HG03469 (cell line): Measurements from ENCODE around the gene ATP11B.
A peak's percentile ranks its signal among the peaks of the same experiment; 100 is the strongest.

Experiments used
- ATAC-seq: cut with Tn5 transposase; IDR thresholded peaks from one replicate; pipeline ENCODE4 v1.9.1; 2021; ENCODE audit warnings: mild to moderate bottlenecking, moderate library complexity, moderate number of reproducible peaks; ENCODE audit not compliant: unreplicated experiment

ATP11B gene

GRCh38 chr3:182792901-182793662 is at the start of gene ATP11B:
Gene ATP11B, plus strand, starts transcription at chr3:182793504. Its CDS starts 256 bp downstream, at chr3:182793760.
- peak; percentile 47 for ATAC-seq

GRCh38 chr3:182746959-182747358 is 46.3 kb upstream of the ATP11B start:
- ATAC-seq: no peak

- no peak for ATAC-seq
These were observed 38.0 kb upstream of the ATP11B start for GRCh38 chr3:182755308-182755707.

GRCh38 chr3:182755712-182756111 is 37.6 kb upstream of the ATP11B start:
- ATAC-seq: no peak

GRCh38 chr3:182760576-182761164 is 32.6 kb upstream of the ATP11B start:
- ATAC-seq: no peak

- ATAC-seq: no peak
These were observed 29.4 kb upstream of the ATP11B start for GRCh38 chr3:182763896-182764295.

- ATAC-seq: no peak
These were observed 28.0 kb upstream of the ATP11B start for GRCh38 chr3:182765287-182765686.

- no peak for ATAC-seq
These were observed 27.2 kb upstream of the ATP11B start for GRCh38 chr3:182766099-182766498.

GRCh38 chr3:182768413-182768812 is 24.9 kb upstream of the ATP11B start:
- no peak for ATAC-seq

- ATAC-seq: no peak
These were observed 23.6 kb upstream of the ATP11B start for GRCh38 chr3:182769673-182770072.

- ATAC-seq: no peak
These were observed 11.2 kb upstream of the ATP11B start for GRCh38 chr3:182782149-182782548.

- no peak for ATAC-seq
These were observed 10.2 kb upstream of the ATP11B start for GRCh38 chr3:182783106-182783505.

GRCh38 chr3:182784542-182784941 is 8.8 kb upstream of the ATP11B start:
- ATAC-seq: no peak

- ATAC-seq: no peak
These were observed 8.2 kb upstream of the ATP11B start for GRCh38 chr3:182785142-182785541.

GRCh38 chr3:182785756-182786155 is 7.5 kb upstream of the ATP11B start:
- no peak for ATAC-seq

- ATAC-seq: no peak
These were observed 6.6 kb upstream of the ATP11B start for GRCh38 chr3:182786564-182787196.

- no peak for ATAC-seq
These were observed 5.8 kb upstream of the ATP11B start for GRCh38 chr3:182787302-182788036.

GRCh38 chr3:182789371-182789770 is 3.9 kb upstream of the ATP11B start:
- ATAC-seq: peak; percentile 26

- ATAC-seq: no peak
These were observed 2.7 kb upstream of the ATP11B start for GRCh38 chr3:182790612-182791011.

- peak; percentile 21 for ATAC-seq
These were observed 555 bp downstream of the ATP11B start for GRCh38 chr3:182793663-182794454.
